ENCODE measurements around the gene SYT12.

The SYT12 gene

DNA sequence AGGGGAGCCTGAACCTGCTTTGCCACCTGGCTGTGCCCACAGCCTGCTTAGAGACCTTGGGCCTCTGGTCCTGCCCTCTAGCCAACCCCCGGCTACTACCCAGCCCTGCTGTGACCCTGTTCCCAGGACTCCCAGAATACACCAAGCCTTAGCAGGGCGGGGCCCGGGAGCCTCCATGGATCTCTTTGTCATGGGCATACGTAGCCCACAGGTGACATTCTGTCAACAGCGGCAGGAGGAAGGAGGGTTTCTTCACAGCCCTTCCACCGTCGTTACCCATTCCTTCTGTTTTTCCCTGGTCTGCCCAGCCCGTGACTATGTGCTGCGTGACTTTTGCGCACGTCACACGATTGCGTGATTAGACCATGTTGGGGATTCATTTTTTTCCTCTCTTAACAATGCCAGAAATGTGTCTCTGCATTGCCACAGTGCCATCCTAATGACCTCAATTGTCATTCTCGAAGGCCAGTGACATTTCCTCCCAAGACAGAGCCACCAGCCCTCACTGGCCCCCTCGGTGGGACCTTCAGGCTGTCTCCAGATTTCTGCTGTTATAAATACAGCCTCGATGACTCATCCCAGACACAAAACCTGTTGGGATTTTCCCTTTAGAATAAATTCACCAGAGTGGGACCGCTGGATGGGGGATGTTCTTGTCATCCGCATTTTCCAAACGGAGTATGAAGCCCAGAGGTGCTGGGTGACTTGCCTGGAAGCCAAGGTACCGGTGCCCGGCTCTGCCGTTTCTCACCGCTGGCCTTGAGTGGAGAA, 9.0 kb downstream of the SYT12 start:
- Histone ChIP-seq H3K4me1 (ENCODE audit: insufficient read depth, low read length, severe bottlenecking) (peaks cover 29% of the 10 kb centered on the region), H3K27ac (ENCODE audit: low read depth, low read length, poor library complexity, severe bottlenecking) (no peak overlapping the region), H3K27me3 (ENCODE audit: insufficient read depth, low read length) (no peaks in the 10 kb centered on the region), H3K9me2 (ENCODE audit: low read depth, low read length) (no peaks in the 10 kb centered on the region), H2AFZ (ENCODE audit: low read length) (no peak overlapping the region), H3K9ac (ENCODE audit: low read length) (no peak overlapping the region), H3K9me3 (ENCODE audit: low read length) (no peaks in the 10 kb centered on the region), H4K20me1 (ENCODE audit: insufficient read depth, low read length) (no peaks in the 10 kb centered on the region), H3F3A (ENCODE audit: insufficient read depth, low read length) (no peaks in the 10 kb centered on the region), H3K79me2 (ENCODE audit: insufficient read depth, low read length) (no peaks in the 10 kb centered on the region), H3K4me2 (ENCODE audit: low read length) (no peak overlapping the region), H3K4me3 (ENCODE audit: low read depth, low read length, poor library complexity, severe bottlenecking) (no peak overlapping the region), H3K36me3 (ENCODE audit: insufficient read depth, low read length) (no peaks in the 10 kb centered on the region)
- TF ChIP-seq EZH2 (IDR thresholded peaks at IDR 0.05; ENCODE audit: borderline replicate concordance, low read length) (no peak), CTCF (IDR thresholded peaks at IDR 0.05; ENCODE audit: low read length) (no peak)

DNA sequence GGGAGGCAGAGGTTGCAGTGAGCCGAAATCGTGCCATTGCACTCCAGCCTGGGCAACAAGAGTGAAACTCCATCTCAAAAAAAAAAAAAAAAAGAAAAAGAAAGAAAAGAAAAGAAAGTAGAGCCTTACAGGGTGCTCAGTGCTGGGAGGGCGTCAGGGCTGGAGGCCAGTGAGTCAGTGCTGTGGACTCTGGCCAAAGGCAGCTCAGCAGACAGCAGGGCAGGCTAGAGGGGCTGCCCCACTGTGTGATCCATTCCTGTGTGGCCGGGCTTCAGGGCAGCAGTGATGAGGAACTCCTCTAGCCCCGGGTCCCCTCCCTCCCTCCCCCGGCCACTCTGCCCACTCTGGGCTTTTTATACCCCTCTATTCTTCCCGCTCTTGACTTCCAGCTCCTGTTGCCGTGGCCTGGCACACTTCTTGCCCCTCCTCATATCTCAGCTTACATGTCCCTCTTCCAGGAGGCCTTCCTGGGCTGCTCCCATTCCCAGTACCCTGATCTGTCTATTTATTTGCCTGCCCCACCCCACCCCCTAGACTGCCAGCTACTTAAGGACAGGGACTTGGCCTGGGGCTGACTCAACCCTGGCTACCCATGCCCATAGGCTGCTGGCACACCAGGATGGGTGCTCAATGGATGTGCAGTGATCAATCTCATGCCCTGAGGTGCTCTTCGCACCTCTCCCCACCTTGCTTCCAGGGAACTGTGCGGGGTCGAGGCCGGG, 10.1 kb downstream of the SYT12 start:
- Histone ChIP-seq H3K36me3 (ENCODE audit: insufficient read depth, low read length) (no peaks in the 10 kb centered on the region), H3K4me1 (ENCODE audit: insufficient read depth, low read length, severe bottlenecking) (peaks cover 21% of the 10 kb centered on the region), H2AFZ (ENCODE audit: low read length) (no peak overlapping the region), H3K4me2 (ENCODE audit: low read length) (no peak overlapping the region), H3K9me2 (ENCODE audit: low read depth, low read length) (no peaks in the 10 kb centered on the region), H3K79me2 (ENCODE audit: insufficient read depth, low read length) (no peaks in the 10 kb centered on the region), H3K9ac (ENCODE audit: low read length) (no peak overlapping the region), H3K4me3 (ENCODE audit: low read depth, low read length, poor library complexity, severe bottlenecking) (no peak overlapping the region), H4K20me1 (ENCODE audit: insufficient read depth, low read length) (no peaks in the 10 kb centered on the region), H3K9me3 (ENCODE audit: low read length) (no peaks in the 10 kb centered on the region), H3K27ac (ENCODE audit: low read depth, low read length, poor library complexity, severe bottlenecking) (no peak overlapping the region), H3K27me3 (ENCODE audit: insufficient read depth, low read length) (no peaks in the 10 kb centered on the region), H3F3A (ENCODE audit: insufficient read depth, low read length) (no peaks in the 10 kb centered on the region)
- TF ChIP-seq EZH2 (IDR thresholded peaks at IDR 0.05; ENCODE audit: borderline replicate concordance, low read length), result no peak
- TF ChIP-seq CTCF (IDR thresholded peaks at IDR 0.05; ENCODE audit: low read length), result no peak

- Histone ChIP-seq H2AFZ (ENCODE audit: low read length) (no peak overlapping the region), H3K4me1 (ENCODE audit: insufficient read depth, low read length, severe bottlenecking) (peaks cover 14% of the 10 kb centered on the region), H3K9me3 (ENCODE audit: low read length) (no peaks in the 10 kb centered on the region), H3K4me2 (ENCODE audit: low read length) (no peak overlapping the region), H3K4me3 (ENCODE audit: low read depth, low read length, poor library complexity, severe bottlenecking) (no peak overlapping the region), H3K27ac (ENCODE audit: low read depth, low read length, poor library complexity, severe bottlenecking) (no peak overlapping the region), H3K27me3 (ENCODE audit: insufficient read depth, low read length) (no peaks in the 10 kb centered on the region), H3F3A (ENCODE audit: insufficient read depth, low read length) (no peaks in the 10 kb centered on the region), H4K20me1 (ENCODE audit: insufficient read depth, low read length) (no peaks in the 10 kb centered on the region), H3K9ac (ENCODE audit: low read length) (no peak overlapping the region), H3K79me2 (ENCODE audit: insufficient read depth, low read length) (no peaks in the 10 kb centered on the region), H3K9me2 (ENCODE audit: low read depth, low read length) (no peaks in the 10 kb centered on the region), H3K36me3 (ENCODE audit: insufficient read depth, low read length) (no peaks in the 10 kb centered on the region)
- TF ChIP-seq EZH2 (IDR thresholded peaks at IDR 0.05; ENCODE audit: borderline replicate concordance, low read length) (no peak), CTCF (IDR thresholded peaks at IDR 0.05; ENCODE audit: low read length) (no peak)
Observed at GRCh38 chr11:67033661-67034166, 10.8 kb downstream of the SYT12 start.
